IPS-15b (cell line): ENCODE results near the gene IRX1.

Experiments
- H3K27me3 ChIP-seq: one replicate; pipeline ENCODE4 v1.6.1; 2013; ENCODE audit warnings: low read length; ENCODE audit not compliant: control insufficient read depth, insufficient read depth
- H3K36me3 ChIP-seq: one replicate; pipeline ENCODE4 v1.6.1; 2013; ENCODE audit warnings: low read length; ENCODE audit not compliant: control insufficient read depth, insufficient read depth
- H3K4me1 ChIP-seq: one replicate; pipeline ENCODE4 v1.6.1; 2013; ENCODE audit warnings: mild to moderate bottlenecking, low read length; ENCODE audit not compliant: control insufficient read depth, insufficient read depth
- H3K4me3 ChIP-seq: one replicate; pipeline ENCODE4 v1.5.1; 2013; ENCODE audit warnings: low read depth, low read length
- H3K9ac ChIP-seq: one replicate; pipeline ENCODE4 v1.6.1; 2013; ENCODE audit warnings: low read depth, mild to moderate bottlenecking, low read length
- H3K9me3 ChIP-seq: one replicate; pipeline ENCODE4 v1.6.1; 2013; ENCODE audit warnings: mild to moderate bottlenecking, low read length; ENCODE audit not compliant: control insufficient read depth, insufficient read depth

IRX1 gene

DNA sequence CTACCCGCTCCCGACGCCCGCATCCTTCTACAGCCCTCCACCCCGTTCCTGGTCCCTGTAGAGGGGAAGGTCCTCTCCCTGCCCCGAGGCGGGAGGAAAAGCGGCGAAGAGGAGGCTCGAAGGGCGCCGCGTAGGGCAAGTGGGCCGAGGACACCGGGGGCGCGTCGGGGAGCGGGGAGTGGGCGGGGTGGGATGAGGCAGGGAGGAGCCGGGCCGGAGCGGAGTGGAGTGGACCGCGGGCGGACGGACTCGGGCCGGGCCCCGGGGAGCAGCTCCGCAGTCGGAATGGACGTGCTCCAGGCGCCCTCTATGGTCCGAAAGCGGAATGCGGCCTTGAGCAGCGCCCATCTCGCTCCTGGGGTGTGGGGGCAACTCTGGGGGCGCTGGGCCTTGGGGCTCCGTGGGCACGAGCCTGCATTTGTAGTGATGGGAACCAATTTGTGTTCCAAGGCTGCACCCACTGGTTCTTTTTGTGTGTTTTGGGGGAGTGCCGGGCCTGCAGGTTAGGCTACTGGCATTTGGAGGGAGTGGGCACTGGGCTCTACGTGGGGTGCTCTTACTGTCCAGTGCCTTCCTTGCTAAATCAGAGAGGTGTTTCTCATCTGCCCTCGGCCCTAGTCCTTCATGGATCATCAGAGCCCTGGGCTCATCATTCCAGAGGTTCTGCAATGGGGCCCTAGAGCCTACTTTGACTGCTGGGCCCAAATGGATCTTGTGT is 7.3 kb downstream of the IRX1 start:
- Histone ChIP-seq H3K27me3 (peaks cover 92% of the 10 kb centered on the region), H3K9me3 (no peaks in the 10 kb centered on the region), H3K4me1 (peaks cover 6% of the 10 kb centered on the region), H3K36me3 (no peaks in the 10 kb centered on the region), H3K4me3 (peak overlapping the region; percentile 46), H3K9ac (no peak overlapping the region)

DNA sequence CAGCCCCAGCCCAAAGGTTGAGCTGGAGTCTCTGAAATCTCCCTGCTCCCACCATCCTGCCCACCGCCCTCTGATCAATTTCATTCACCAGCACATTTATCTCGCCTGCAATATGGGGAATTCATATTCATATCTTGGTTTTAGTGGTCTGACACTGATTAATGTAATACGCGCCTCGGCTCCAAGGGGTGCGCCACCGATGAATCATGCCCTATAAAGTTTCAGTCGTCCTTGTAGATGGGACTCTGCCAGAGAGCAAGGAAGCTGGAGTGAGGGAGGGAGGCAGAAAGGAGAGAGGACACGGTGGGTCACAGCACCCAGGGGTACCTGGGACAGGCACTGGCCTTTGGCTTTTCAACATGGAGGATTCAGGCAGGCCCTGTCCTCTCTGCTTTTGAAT is 8.9 kb downstream of the IRX1 start:
- Histone ChIP-seq H3K9me3 (no peaks in the 10 kb centered on the region), H3K4me3 (no peak overlapping the region), H3K4me1 (peaks cover 4% of the 10 kb centered on the region), H3K36me3 (no peaks in the 10 kb centered on the region), H3K9ac (no peak overlapping the region), H3K27me3 (peaks cover 84% of the 10 kb centered on the region)

DNA sequence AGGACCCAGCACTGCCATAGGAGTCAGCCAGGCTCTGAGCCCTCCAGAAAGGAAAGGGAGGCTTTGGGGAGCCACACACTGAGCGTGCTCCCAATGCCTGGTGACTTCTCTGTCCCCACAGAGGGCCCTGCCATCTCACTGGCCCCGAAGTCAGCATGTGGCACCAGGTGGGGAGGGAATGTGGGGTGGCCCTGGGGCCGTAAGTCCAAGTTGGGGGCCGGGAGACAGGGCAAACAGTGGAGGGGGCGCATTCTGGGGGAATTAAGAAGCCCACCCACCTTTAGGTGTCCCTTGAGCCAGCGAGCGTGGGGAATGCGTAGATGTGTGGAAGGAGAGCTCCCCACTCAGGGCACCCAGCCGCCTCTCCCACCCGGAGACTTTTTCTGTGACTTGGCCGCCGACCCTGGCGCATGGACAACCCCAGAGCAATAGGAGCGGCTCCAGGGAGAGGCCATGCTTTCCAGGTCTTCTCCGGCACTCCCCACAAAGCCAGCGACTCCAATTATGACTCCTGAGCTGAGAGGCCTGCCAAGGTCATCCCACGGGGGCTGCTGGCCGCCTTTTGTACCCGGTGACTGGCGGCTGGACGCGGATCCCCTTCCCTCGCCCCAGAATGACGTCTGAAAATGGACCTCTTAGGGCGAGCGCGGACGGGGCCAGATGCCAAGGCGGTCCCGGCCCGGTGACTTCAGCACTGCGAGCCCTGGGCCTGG is 9.8 kb downstream of the IRX1 start:
- peaks cover 76% of the 10 kb centered on the region for H3K27me3 ChIP-seq

DNA sequence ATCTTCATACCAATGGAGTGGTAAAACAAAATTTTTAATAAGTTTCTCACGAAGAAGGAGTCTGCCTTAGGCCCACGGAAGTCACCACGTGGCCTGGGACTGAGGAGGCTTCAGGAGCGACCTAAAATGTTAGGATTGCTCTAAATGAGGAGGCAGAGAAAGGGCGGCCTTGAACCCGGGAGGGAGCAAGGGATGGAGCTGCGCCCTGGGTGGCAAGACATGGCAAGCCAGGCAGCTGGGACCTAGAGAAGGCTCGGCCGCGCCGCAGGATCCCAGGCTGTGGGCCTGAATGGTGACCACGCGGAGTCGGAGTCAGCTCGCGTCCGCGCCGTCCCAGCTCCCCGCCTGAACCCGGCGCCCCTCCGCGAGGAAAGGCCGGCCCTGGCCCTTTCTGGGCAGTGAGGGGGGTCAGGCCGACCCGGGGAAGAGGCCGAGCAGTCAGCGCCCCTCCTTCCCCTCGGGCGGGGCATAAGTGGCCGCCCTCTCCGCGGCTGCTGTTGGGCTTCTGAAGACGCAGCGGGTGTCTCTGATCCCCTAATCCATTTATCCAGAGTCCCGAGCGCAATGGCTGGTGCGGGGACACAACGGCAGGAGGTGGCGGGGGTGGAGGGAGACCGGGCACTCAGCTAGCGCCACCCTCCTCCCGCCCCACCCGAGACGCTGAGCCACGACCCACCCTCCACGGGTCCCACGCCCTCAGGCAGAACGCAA is 10.6 kb downstream of the IRX1 start:
- Histone ChIP-seq H3K9ac (no peak overlapping the region), H3K36me3 (no peaks in the 10 kb centered on the region), H3K9me3 (no peaks in the 10 kb centered on the region), H3K27me3 (peaks cover 71% of the 10 kb centered on the region), H3K4me3 (peak overlapping the region; percentile 66), H3K4me1 (peaks cover 3% of the 10 kb centered on the region)

More for the DNA sequence above, 9.8 kb downstream of the IRX1 start:
- Histone ChIP-seq H3K4me1 (peaks cover 4% of the 10 kb centered on the region), H3K36me3 (no peaks in the 10 kb centered on the region), H3K9ac (no peak overlapping the region), H3K4me3 (no peak overlapping the region), H3K9me3 (no peaks in the 10 kb centered on the region)

DNA sequence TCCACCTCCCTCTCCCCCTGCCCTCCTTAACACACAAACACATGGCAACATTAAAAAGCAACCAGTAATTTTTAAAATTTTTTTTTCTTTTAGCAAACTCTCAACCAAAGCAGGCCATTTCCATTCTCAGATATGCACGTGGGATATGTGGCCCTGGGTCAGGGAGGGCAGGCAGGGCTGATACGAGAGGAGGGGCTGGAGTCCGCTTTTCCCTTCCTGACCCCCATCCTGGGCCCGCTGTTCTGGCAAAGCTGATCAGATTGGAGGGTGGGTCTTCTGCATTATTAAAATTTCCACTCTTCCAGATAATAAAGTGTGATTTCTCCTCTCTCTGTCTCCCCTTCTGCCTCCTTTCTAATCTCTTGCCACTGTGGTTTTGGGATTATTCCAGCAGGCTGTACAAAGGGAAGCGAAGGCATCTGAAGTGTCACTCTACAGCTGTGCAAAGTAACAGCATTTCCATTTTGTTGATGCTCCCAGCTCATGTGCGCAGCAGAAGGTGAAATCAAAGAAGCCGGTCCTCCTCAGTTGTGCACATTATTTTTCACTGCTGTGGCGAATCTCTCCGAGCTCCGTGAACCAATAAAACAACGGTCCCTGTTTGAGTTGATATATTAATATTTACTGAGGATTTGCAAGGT is 12.0 kb downstream of the IRX1 start:
- H3K27me3 ChIP-seq: peaks cover 57% of the 10 kb centered on the region
- no peak overlapping the region for H3K4me3 ChIP-seq
- H3K4me1 ChIP-seq: no peaks in the 10 kb centered on the region
- H3K9ac ChIP-seq: no peak overlapping the region
- H3K36me3 ChIP-seq: no peaks in the 10 kb centered on the region
- no peaks in the 10 kb centered on the region for H3K9me3 ChIP-seq

DNA sequence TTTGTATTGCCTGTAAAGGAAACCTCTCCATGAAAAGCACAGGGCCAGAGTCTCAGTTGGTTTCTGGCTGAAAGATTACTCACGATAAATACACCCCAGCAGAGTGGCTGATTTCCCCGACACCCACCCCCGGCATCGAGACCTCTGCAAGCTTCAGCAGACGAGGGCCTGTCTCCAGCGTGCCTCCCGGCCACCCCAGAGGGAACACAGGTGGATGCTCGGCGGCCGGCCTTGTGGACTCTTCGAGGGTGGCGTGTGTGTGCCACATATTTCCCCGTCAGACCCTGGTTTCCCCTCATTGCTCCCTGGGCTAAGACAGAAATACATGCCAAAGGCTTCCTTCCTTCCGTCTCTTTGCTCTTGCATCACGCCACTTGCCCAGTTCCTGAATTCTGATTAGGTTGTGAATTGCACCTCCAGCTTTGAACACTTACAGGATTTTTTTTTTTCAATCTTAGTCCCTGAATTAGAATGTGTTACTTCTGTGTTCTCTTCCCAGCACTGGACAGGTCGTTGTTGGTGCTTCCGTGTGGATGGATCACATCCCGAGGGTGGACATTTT is 13.6 kb downstream of the IRX1 start:
- H3K36me3 ChIP-seq: no peaks in the 10 kb centered on the region
- H3K4me1 ChIP-seq: no peaks in the 10 kb centered on the region
- H3K4me3 ChIP-seq: no peak overlapping the region
- peaks cover 44% of the 10 kb centered on the region for H3K27me3 ChIP-seq
- H3K9me3 ChIP-seq: no peaks in the 10 kb centered on the region
- no peak overlapping the region for H3K9ac ChIP-seq

DNA sequence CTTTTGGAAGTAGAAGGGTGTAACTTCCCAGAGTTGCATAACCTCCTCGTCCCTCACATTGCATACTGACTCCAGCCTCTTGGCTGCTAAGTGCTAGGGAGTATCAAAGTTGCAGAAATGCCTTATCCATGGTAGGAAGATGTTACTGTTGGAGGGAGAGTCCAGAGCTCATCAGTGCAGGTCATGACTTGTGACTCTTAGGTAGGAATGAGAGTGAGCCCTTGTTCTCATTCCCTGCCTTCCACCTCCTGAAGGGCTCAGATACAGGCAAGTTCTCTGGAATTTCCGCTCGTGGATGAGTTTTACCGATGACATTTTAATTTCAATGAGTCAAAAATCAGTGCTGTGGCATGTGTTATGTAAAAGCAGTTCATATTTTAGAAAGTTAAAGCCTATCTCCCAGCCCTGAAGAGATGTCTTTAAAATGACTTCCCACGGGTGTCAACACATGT is 17.0 kb downstream of the IRX1 start:
- Histone ChIP-seq H3K4me1 (no peaks in the 10 kb centered on the region), H3K9me3 (no peaks in the 10 kb centered on the region), H3K36me3 (peaks cover 2% of the 10 kb centered on the region), H3K4me3 (no peak overlapping the region), H3K9ac (no peak overlapping the region), H3K27me3 (peaks cover 12% of the 10 kb centered on the region)

DNA sequence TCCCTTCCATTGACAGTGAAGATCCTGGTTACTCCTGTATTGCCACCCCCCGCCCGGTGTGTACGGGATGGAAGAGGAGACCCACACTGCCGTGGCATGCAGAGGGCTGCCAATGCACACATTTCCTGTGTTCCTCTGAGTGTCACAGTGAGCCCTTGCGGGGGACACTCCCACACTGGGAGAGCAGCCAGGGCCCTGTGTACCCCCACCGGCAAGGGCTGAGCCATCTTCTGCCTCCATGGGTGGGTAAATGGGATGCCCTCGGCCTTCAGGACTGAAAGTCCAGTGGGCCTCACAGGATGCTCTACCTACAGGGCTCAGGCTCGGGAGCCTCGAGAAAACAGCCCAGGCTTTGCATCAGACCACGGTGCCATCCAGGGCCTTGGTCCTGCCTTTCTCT is 18.1 kb downstream of the IRX1 start:
- no peaks in the 10 kb centered on the region for H3K9me3 ChIP-seq
- H3K36me3 ChIP-seq: peaks cover 2% of the 10 kb centered on the region
- no peaks in the 10 kb centered on the region for H3K4me1 ChIP-seq
- no peak overlapping the region for H3K9ac ChIP-seq
- H3K4me3 ChIP-seq: no peak overlapping the region
- peaks cover 4% of the 10 kb centered on the region for H3K27me3 ChIP-seq

DNA sequence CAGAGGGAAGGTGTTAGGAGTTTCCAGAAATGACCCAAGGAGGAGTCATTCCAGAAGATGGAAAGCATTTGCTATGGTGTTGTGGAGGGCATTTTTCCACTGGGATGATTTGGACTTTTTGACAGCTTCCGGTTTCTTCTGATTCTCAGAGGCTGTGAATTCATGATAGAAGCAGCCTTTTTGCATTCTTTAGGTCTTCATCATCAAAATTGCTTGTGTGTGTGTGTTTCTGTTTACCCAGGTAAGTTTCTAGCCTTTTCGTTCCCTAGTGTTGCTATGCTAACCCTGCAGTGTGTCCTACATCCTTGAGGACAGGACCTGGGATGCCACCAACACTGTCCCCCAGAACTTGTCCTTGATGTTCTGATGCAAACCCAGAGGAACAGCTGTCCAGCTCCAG is 19.6 kb downstream of the IRX1 start:
- Histone ChIP-seq H3K9ac (no peak overlapping the region), H3K4me3 (no peak overlapping the region), H3K27me3 (no peaks in the 10 kb centered on the region), H3K9me3 (no peaks in the 10 kb centered on the region), H3K4me1 (no peaks in the 10 kb centered on the region), H3K36me3 (peaks cover 2% of the 10 kb centered on the region)

DNA sequence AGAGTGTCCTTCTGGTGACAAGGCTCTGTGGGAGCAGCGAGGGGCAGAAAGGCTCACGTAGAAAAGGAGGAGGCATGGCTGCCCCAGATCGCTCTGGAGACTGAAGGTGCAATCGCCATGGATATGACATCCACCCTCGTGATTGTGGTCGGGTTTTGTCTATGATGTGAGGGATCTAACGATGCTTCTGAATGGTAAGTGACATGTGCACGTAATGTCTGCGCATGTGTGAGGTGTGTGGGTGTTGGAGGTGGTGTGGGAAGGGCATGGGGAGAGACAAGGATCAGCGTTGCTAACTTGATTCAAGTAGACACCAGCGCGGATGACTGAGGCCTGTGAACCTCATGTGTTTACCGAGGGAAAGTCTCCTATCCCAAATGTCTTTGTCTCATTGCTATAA is 20.2 kb downstream of the IRX1 start:
- H3K27me3 ChIP-seq: no peaks in the 10 kb centered on the region
- no peaks in the 10 kb centered on the region for H3K4me1 ChIP-seq
- H3K9me3 ChIP-seq: no peaks in the 10 kb centered on the region
- peaks cover 2% of the 10 kb centered on the region for H3K36me3 ChIP-seq
- H3K9ac ChIP-seq: no peak overlapping the region
- H3K4me3 ChIP-seq: no peak overlapping the region

DNA sequence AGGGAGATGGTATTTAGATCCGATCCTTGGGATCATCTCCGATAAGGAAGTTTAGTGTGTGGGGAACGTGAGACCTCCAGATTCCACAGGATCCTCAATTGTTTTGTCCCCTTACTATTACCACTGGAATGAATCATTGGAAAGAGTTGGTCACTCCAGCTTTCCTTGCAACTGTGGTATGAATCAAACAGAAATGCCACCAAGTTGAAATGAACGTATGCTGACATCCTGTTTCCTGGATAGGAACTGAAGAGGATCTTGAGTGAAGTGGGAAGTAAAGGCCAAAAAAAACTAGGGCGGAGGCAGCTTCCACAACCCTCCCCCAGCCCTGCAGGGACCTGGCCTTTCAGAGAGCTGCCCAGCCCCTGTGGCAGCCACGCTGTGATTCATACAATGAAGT is 23.9 kb downstream of the IRX1 start:
- Histone ChIP-seq H3K9me3 (no peaks in the 10 kb centered on the region), H3K4me3 (no peak overlapping the region), H3K9ac (no peak overlapping the region), H3K36me3 (peaks cover 2% of the 10 kb centered on the region), H3K4me1 (no peaks in the 10 kb centered on the region), H3K27me3 (no peaks in the 10 kb centered on the region)
